ENCODE results near the gene SNTB2. TPM values are rescaled to one million over a fixed set of nuclear protein-coding genes. Genes with fewer than 3 reads are reported as not detected.

Gene SNTB2
- total and polyA plus RNA-seq, 2 of the 8 experiments (the other 6 are each of a cell fraction or from before 2014, with no cell fraction given): 6.0 to 16.1 TPM

GRCh38 chr16:69274699-69275235 lies 87.8 kb downstream of the SNTB2 start:
- Histone ChIP-seq H2AFZ (ENCODE audit: low read length) (no peak overlapping the region), H3K36me3 (ENCODE audit: control insufficient read depth in 2 of 4, insufficient read depth in 4 of 4, low read length in 3 of 4) (peaks cover 0 to 7% (median 2%) of the 10 kb centered on the region in 4 experiments; a peak in 4 of 8 replicates), H3K23ac (ENCODE audit: insufficient read length) (no peak overlapping the region), H3K14ac (ENCODE audit: insufficient read length) (no peak overlapping the region), H2AK5ac (ENCODE audit: low read depth, low read length) (no peak overlapping the region), H3K27me3 (replicated peaks in 1 of 4; ENCODE audit: control insufficient read depth in 3 of 4, extremely low read depth in 1 of 4, insufficient read depth in 3 of 4, low read length in 3 of 4) (no peaks in the 10 kb centered on the region), H3K79me2 (ENCODE audit: control insufficient read depth in 1 of 2, insufficient read depth in 2 of 2, low read length in 2 of 2) (no peaks in the 10 kb centered on the region), H3K4me1 (replicated peaks in 1 of 4; ENCODE audit: control insufficient read depth in 3 of 4, insufficient read depth in 4 of 4, low read length in 3 of 4) (no peaks in the 10 kb centered on the region), H4K5ac (ENCODE audit: insufficient read length, low read depth, low read length) (no peak overlapping the region), H3K56ac (replicated peaks; ENCODE audit: insufficient read length, low read depth, low read length) (no peak overlapping the region), H4K91ac (replicated peaks; ENCODE audit: insufficient read length, low read length) (no peak overlapping the region), H3K4me3 (ENCODE audit: extremely low read depth in 1 of 4, insufficient read depth in 2 of 4, low read depth in 3 of 4, low read length in 4 of 4) (no peak overlapping the region), H2BK120ac (replicated peaks; ENCODE audit: low read depth, low read length) (no peak overlapping the region), H2BK20ac (ENCODE audit: low read length) (no peak overlapping the region), H4K8ac (ENCODE audit: extremely low read depth, insufficient read depth, low read length) (no peak overlapping the region), H2BK15ac (ENCODE audit: low read length) (no peak overlapping the region), H3K4me2 (ENCODE audit: insufficient read depth in 1 of 2, low read depth in 2 of 2, low read length in 2 of 2) (no peak overlapping the region), H3K23me2 (ENCODE audit: low read depth, low read length) (no peaks in the 10 kb centered on the region; the same call in 1 of the 2 replicates), H2BK12ac (ENCODE audit: low read depth, low read length) (no peak overlapping the region), H3K27ac (ENCODE audit: low read depth, low read length) (no peak overlapping the region), H3K9me3 (ENCODE audit: insufficient read depth in 2 of 2, low read depth in 1 of 2, low read length in 1 of 2) (no peaks in the 10 kb centered on the region), H3K4ac (replicated peaks; ENCODE audit: insufficient read length, low read depth, low read length) (no peak overlapping the region), H2BK5ac (ENCODE audit: low read depth, low read length) (no peak overlapping the region), H3K9ac (replicated peaks in 1 of 4; ENCODE audit: extremely low read depth in 1 of 4, low read depth in 3 of 4, low read length in 3 of 4) (no peak overlapping the region), H3K18ac (ENCODE audit: extremely low read depth, low read length) (no peak overlapping the region), H4K20me1 (replicated peaks in 1 of 2; ENCODE audit: control insufficient read depth in 1 of 2, insufficient read depth in 2 of 2, low read length in 2 of 2) (no peaks in the 10 kb centered on the region), H3K79me1 (ENCODE audit: low read depth, low read length) (no peaks in the 10 kb centered on the region)
- CTCF ChIA-PET (ENCODE audit: partially characterized antibody): interaction anchor here (0.7 to 1.9 kb wide), 4 partner anchors 9 to 131 kb away, joined by 3 to 16 read pairs (median 3); no protein-coding TSS in a partner anchor
- DNase-seq (ENCODE audit: low read depth in 1 of 2, low spot score in 2 of 2) (no peak), FAIRE-seq (no peak)
- POLR2A ChIA-PET (ENCODE audit: partially characterized antibody): no interaction called here
- TF ChIP-seq ASH2L (IDR thresholded peaks at IDR 0.05; ENCODE audit: low read length) (no peak), RAD21 (IDR thresholded peaks at IDR 0.05 in 1 of 2, conservative IDR thresholded peaks at IDR 0.05 in 1 of 2; ENCODE audit: low read depth in 2 of 2, low read length in 2 of 2) (no peak), SRF (IDR thresholded peaks at IDR 0.05; ENCODE audit: low read depth, low read length) (no peak), SP1 (IDR thresholded peaks at IDR 0.05; ENCODE audit: low read depth, low read length) (no peak), BRCA1 (IDR thresholded peaks at IDR 0.05; ENCODE audit: low read depth, low read length) (no peak), EZH2 (IDR thresholded peaks at IDR 0.05; ENCODE audit: low read depth, low read length, severe bottlenecking) (no peak), EP300 (IDR thresholded peaks at IDR 0.05; ENCODE audit: borderline replicate concordance in 1 of 2, low read depth in 2 of 2, low read length in 2 of 2) (no peak), SP4 (IDR thresholded peaks at IDR 0.05; ENCODE audit: low read length) (no peak), BACH1 (IDR thresholded peaks at IDR 0.05; ENCODE audit: low read length) (no peak)
- 88% methylated on average over 3 of the region's 4 CpGs; no CpG with 5 or more reads in 1 of the 2 experiments for WGBS, 2 experiments (ENCODE audit: extremely low coverage in 1 of 2, insufficient coverage in 1 of 2, insufficient read length in 1 of 2, insufficient replicate concordance in 2 of 2, low coverage in 1 of 2, low lambda C conversion rate in 2 of 2, missing lambda C conversion rate in 1 of 2)
